Testis (tissue), 3 donors: ENCODE results near the gene FBXL12. TPM values are rescaled to one million over a fixed set of nuclear protein-coding genes. Genes with fewer than 3 reads are reported as not detected.
"Not testable (repeated sequence)": the region's sequence is repeated elsewhere in the genome, so short reads cannot be mapped to it uniquely, and the experiment has no call there.

ENCODE experiments used
- DNase-seq: peaks from one replicate; pipeline ENCODE4 v3.0.0-alpha.2; 2019
- H3K27ac ChIP-seq, 2 donors: fragments of 200-600 bp; sonication (generic); one replicate each; pipeline ENCODE4 v1.5.1; 2019
- H3K27me3 ChIP-seq: fragments of 200-600 bp; sonication (generic); one replicate; pipeline ENCODE4 v1.5.1; 2019
- H3K36me3 ChIP-seq: fragments of 200-600 bp; sonication (generic); one replicate; pipeline ENCODE4 v1.5.1; 2017; ENCODE audit warnings: low read depth; ENCODE audit errors: missing control alignments
- H3K4me1 ChIP-seq: fragments of 200-600 bp; sonication (generic); one replicate; pipeline ENCODE4 v1.5.1; 2019
- H3K4me3 ChIP-seq, 2 donors: fragments of 200-600 bp; sonication (generic); one replicate each; pipeline ENCODE4 v1.5.1; 2017 to 2019
- H3K9me3 ChIP-seq: fragments of 200-600 bp; sonication (generic); one replicate; pipeline ENCODE4 v1.5.1; 2017
- CTCF ChIP-seq, 3 experiments: fragments of 450-650 bp in 2 of 3; fragments of 200-600 bp in 1 of 3; sonication (generic) in 1 of 3; IDR thresholded peaks; one replicate each; pipeline ENCODE4 v1.5.1; 2016 to 2019; ENCODE audit warnings: antibody characterized with exemption in 3 of 3, mild to moderate bottlenecking in 2 of 3, moderate library complexity in 1 of 3
- POLR2A ChIP-seq: fragments of 450-650 bp; IDR thresholded peaks from one replicate; pipeline ENCODE4 v1.6.1; 2017; ENCODE audit warnings: antibody characterized with exemption, mild to moderate bottlenecking, moderate library complexity
- WGBS, 2 donors: methylation state at CpG; one replicate each; pipeline ENCODE4 v1.1.5; 2018; 5-methylcytosine and 5-hydroxymethylcytosine counted together
- intact Hi-C: fragments of 100-400 bp; cut with DNase I; formaldehyde crosslinking; loops from one replicate; pipeline ENCODE4 v1.15.1; 2023; ENCODE audit warnings: low total_unique reads
- polyA plus RNA-seq: library from polyadenylated mRNA; stranded (reverse); fragments of 350-450 nt; fragmentation: Illumina TruSeq; extraction: RNeasy Lipid Tissue Mini Kit (QIAGEN cat#74804); gene quantifications from one replicate; pipeline ENCODE4 v1.2.3, GENCODE V29; 2014; ENCODE audit warnings: low read depth, low replicate concordance; ENCODE audit not compliant: insufficient read depth
- total RNA-seq, 2 donors: library from RNA; depleted of rRNA; stranded (reverse); fragments of >200 nt; gene quantifications; one replicate each; pipeline ENCODE4 v1.2.3, GENCODE V29; 2016

Gene FBXL12
- total and polyA plus RNA-seq, 3 donors from 2014 or later, result 24.7 to 42.6 (median 38.7) TPM

DNA sequence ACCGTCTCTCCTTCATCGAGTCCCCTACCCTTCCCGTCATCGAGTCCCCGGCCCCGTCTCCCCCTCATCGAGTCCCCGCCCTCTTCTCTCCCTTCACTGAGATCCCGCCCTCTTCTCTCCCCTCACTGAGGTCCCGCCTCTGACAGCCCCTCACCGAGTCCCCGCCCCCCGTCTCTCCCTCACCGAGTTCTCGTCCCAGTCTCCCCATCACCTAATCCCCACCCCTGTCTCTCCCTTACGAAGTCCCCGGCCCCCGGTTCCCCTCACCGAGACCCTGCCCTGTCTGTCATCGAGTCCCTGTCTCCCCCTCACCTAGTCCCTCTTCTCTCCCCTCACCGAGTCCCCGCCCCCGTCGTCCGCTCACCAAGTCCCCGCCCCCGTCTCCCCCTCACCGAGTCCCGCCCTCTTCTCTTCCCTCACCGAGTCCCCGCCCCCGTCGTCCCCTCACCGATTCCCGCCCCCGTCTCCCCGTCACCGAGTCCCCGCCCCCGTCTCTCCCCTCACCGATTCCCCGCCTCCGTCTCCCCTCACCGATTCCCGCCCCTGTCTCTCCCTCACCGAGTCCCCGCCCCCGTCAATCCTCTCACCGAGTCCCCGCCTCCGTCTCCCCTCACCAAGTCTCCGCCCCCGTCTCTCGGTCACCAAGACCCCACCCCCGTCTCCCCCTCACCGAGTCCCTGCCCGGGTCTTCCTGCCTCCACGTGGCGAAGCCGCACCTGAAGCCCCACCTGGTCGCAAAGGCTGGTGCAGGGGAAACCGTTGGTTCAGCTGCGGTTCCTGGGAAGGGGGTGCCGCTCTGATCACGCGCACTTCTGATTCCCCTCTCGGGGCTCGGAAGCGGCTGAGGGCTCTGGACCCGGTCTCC, 26.4 kb downstream of the FBXL12 start:
- Histone ChIP-seq H3K4me1 (peaks cover 23% of the 10 kb centered on the region), H3K4me3 (peak overlapping the region; percentile 65 to 72), H3K36me3 (no peaks in the 10 kb centered on the region), H3K27me3 (no peaks in the 10 kb centered on the region), H3K9me3 (no peaks in the 10 kb centered on the region), H3K27ac (peak overlapping the region; percentile 88 to 95)
- peak; percentile 97 for DNase-seq
- intact Hi-C loops, result no loop called here
- 2 to 3% methylated on average over 26 to 54 of the region's 70 CpGs for WGBS, 2 donors
- no peak for TF ChIP-seq CTCF (IDR thresholded peaks at IDR 0.05)
- TF ChIP-seq POLR2A, result no peak

DNA sequence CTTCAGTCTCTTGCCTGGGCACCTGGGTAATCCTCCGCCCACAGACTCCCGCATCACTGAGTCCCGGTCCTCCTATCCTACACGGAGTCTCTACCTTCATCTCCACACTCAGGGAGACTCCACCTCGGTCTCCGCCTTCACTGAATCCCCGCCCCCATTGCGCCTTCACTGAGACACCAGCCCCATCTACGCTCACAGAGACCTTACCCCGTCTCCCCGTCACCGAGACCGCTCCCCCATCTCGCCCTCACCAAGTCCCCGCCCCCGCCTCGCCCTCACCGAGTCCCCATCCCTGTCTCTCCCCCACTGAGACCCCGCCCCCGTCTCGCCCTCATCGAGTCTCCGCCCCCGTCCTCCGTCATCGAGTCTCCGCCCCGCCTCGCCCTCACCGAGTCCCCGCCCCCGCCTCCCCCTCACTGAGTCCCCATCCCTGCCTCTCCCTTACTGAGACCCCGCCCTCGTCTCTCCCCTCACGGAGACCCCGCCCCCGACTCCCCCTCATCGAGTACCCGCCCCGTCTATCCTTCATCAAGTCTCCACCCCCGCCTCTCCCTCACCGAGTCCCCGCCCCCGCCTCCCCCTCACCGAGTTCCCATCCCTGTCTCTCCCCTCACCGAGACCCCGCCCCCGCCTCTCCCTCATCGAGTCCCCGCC, 27.2 kb downstream of the FBXL12 start:
- Histone ChIP-seq H3K27ac (peak overlapping the region; percentile 88 to 95), H3K4me3 (peak overlapping the region; percentile 65 to 72), H3K4me1 (peaks cover 23% of the 10 kb centered on the region), H3K27me3 (no peaks in the 10 kb centered on the region), H3K36me3 (no peaks in the 10 kb centered on the region), H3K9me3 (no peaks in the 10 kb centered on the region)
- intact Hi-C loops, result no loop called here
- no peak for TF ChIP-seq CTCF (IDR thresholded peaks at IDR 0.05)
- TF ChIP-seq POLR2A, result no peak
- DNase-seq, result peak; percentile 98
- 3 to 6% methylated on average over 40 to 45 of the region's 50 CpGs for WGBS, 2 donors

DNA sequence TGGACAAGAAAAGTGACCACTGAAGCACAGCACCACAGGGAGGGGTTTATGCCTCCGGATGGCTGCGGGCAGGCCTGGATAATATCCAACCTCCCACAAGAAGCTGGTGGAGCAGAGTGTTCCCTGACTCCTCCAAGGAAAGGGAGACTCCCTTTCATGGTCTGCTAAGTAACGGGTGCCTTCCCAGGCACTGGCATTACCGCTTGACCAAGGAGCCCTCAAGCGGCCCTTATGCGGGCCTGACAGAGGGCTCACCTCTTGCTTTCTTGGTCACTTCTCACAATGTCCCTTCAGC, 27.9 kb downstream of the FBXL12 start:
- Histone ChIP-seq H3K27ac (peak overlapping the region; percentile 88 to 95), H3K4me1 (peaks cover 26% of the 10 kb centered on the region), H3K4me3 (peak overlapping the region in 1 of 2 donors; percentile 72)
- WGBS, 2 donors, result 19 to 45% methylated on average over 6 of the region's 6 CpGs
- H3K27me3 ChIP-seq, intact Hi-C loops, H3K36me3 ChIP-seq, H3K9me3 ChIP-seq: not testable (repeated sequence)
- peak; percentile 69 for DNase-seq

GRCh38 chr19:9789579-9789978, 29.3 kb downstream of the FBXL12 start:
- H3K36me3 ChIP-seq, intact Hi-C loops, H3K27me3 ChIP-seq, H3K9me3 ChIP-seq, H3K4me3 ChIP-seq: not testable (repeated sequence)
- 27 to 44% methylated on average over 5 of the region's 5 CpGs for WGBS, 2 donors
- peak; percentile 73 for DNase-seq
- Histone ChIP-seq H3K4me1 (peaks cover 31% of the 10 kb centered on the region), H3K27ac (peak overlapping the region; percentile 88 to 95)
- TF ChIP-seq POLR2A, result peak; percentile 3

DNA sequence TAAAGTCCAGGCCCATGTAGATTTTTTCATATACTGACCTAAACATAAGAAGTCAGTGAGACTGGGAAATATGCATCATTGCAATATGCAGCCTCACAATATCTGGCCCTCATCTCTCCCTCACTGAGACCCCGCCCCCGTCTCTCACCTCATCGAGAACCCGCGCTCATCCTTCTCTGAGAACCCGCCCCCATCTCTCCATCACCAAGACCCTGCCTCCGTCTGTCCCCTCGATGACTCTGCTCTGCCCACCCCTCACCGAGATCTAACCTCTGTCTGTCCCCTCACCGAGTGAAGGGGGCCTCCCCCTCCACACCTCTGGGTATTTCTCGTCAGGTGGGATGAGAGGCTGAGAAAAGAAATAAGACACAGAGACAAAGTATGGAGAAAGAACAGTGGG, 29.8 kb downstream of the FBXL12 start:
- TF ChIP-seq POLR2A (no peak), CTCF (IDR thresholded peaks at IDR 0.05) (no peak)
- Histone ChIP-seq H3K4me1 (peaks cover 34% of the 10 kb centered on the region), H3K36me3 (no peaks in the 10 kb centered on the region), H3K27ac (peak overlapping the region; percentile 88 to 95), H3K27me3 (no peaks in the 10 kb centered on the region), H3K4me3 (no peak overlapping the region), H3K9me3 (no peaks in the 10 kb centered on the region)
- DNase-seq, result peak; percentile 35
- intact Hi-C loops, result no loop called here
- WGBS, 2 donors, result 60% methylated on average over 11 of the region's 11 CpGs

DNA sequence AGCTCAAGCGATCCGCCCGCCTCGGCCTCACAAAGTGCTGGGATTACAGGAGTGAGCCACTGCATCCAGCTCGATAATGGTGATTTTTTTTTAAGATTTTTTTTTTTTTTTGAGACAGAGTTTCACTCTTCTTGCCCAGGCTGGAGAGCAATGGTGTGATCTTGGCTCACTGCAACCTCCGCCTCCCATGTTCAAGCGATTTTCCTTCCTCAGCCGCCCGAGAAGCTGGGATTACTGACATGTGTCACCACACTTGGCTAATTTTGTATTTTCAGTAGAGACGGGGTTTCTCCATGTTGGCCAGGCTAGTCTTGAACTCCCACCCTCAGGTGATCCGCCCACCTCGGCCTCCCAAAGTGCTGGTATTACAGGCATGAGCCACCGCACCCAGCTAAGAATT, 30.3 kb downstream of the FBXL12 start:
- DNase-seq, H3K36me3 ChIP-seq, H3K27me3 ChIP-seq, H3K4me3 ChIP-seq, intact Hi-C loops, H3K9me3 ChIP-seq: not testable (repeated sequence)
- Histone ChIP-seq H3K4me1 (peaks cover 37% of the 10 kb centered on the region), H3K27ac (peak overlapping the region; percentile 88 to 95)
- 88% methylated on average over 13 of the region's 13 CpGs for WGBS, 2 donors
